ENCODE data around the gene ARHGEF10L. TPM values are rescaled to one million over a fixed set of nuclear protein-coding genes. Genes with fewer than 3 reads are reported as not detected.
A peak's percentile ranks its signal among the peaks of the same experiment; 100 is the strongest.

ARHGEF10L gene
- total RNA-seq, 3 donors from 2014 or later: 0.08 to 0.24 TPM; not detected in 1

- no peak for DNase-seq
- no peaks in the 10 kb centered on the region for H3K4me1 Mint-ChIP-seq (ENCODE audit: low read depth)
- no peak overlapping the region for H3K4me3 Mint-ChIP-seq
- ATAC-seq: no peak
- no peaks in the 10 kb centered on the region for H3K36me3 Mint-ChIP-seq (ENCODE audit: insufficient read depth)
- no peaks in the 10 kb centered on the region for H3K9me3 Mint-ChIP-seq
- H3K27me3 Mint-ChIP-seq (ENCODE audit: low read depth): no peaks in the 10 kb centered on the region
Observed at GRCh38 chr1:17669305-17669704, 129.8 kb downstream of the ARHGEF10L start.

- Mint-ChIP-seq H3K36me3 (ENCODE audit: insufficient read depth) (no peaks in the 10 kb centered on the region), H3K27me3 (ENCODE audit: low read depth) (no peaks in the 10 kb centered on the region), H3K4me1 (ENCODE audit: low read depth) (no peaks in the 10 kb centered on the region), H3K4me3 (no peak overlapping the region), H3K9me3 (no peaks in the 10 kb centered on the region)
- ATAC-seq (no peak), DNase-seq (no peak)
Observed at GRCh38 chr1:17669866-17670451, 130.5 kb downstream of the ARHGEF10L start.

GRCh38 chr1:17670587-17671313 lies 131.3 kb downstream of the ARHGEF10L start:
- no peaks in the 10 kb centered on the region for H3K27me3 Mint-ChIP-seq (ENCODE audit: low read depth)
- H3K9me3 Mint-ChIP-seq: no peaks in the 10 kb centered on the region
- no peaks in the 10 kb centered on the region for H3K4me1 Mint-ChIP-seq (ENCODE audit: low read depth)
- DNase-seq: no peak
- no peak for ATAC-seq
- H3K36me3 Mint-ChIP-seq (ENCODE audit: insufficient read depth): no peaks in the 10 kb centered on the region
- H3K4me3 Mint-ChIP-seq: no peak overlapping the region

- DNase-seq: no peak
- no peak for ATAC-seq
- Mint-ChIP-seq H3K36me3 (ENCODE audit: insufficient read depth) (no peaks in the 10 kb centered on the region), H3K4me3 (no peak overlapping the region), H3K27me3 (ENCODE audit: low read depth) (no peaks in the 10 kb centered on the region), H3K4me1 (ENCODE audit: low read depth) (no peaks in the 10 kb centered on the region), H3K9me3 (no peaks in the 10 kb centered on the region)
Observed at GRCh38 chr1:17671314-17671705, 131.8 kb downstream of the ARHGEF10L start.

GRCh38 chr1:17671741-17672140 lies 132.2 kb downstream of the ARHGEF10L start:
- no peak overlapping the region for H3K4me3 Mint-ChIP-seq
- no peak for ATAC-seq

GRCh38 chr1:17672226-17672625 lies 132.7 kb downstream of the ARHGEF10L start:
- H3K9me3 Mint-ChIP-seq: no peaks in the 10 kb centered on the region
- DNase-seq (no peak), ATAC-seq (no peak)
- H3K36me3 Mint-ChIP-seq (ENCODE audit: insufficient read depth): no peaks in the 10 kb centered on the region
- no peaks in the 10 kb centered on the region for H3K4me1 Mint-ChIP-seq (ENCODE audit: low read depth)
- no peak overlapping the region for H3K4me3 Mint-ChIP-seq
- no peaks in the 10 kb centered on the region for H3K27me3 Mint-ChIP-seq (ENCODE audit: low read depth)

More at GRCh38 chr1:17671741-17672140, 132.2 kb downstream of the ARHGEF10L start:
- no peak for DNase-seq
- Mint-ChIP-seq H3K4me1 (ENCODE audit: low read depth) (no peaks in the 10 kb centered on the region), H3K36me3 (ENCODE audit: insufficient read depth) (no peaks in the 10 kb centered on the region), H3K9me3 (no peaks in the 10 kb centered on the region), H3K27me3 (ENCODE audit: low read depth) (no peaks in the 10 kb centered on the region)

- DNase-seq: no peak
- peak in 1 of 2 donors; percentile 36 for ATAC-seq
- no peaks in the 10 kb centered on the region for H3K36me3 Mint-ChIP-seq (ENCODE audit: insufficient read depth)
- no peaks in the 10 kb centered on the region for H3K4me1 Mint-ChIP-seq (ENCODE audit: low read depth)
- no peaks in the 10 kb centered on the region for H3K9me3 Mint-ChIP-seq
- no peak overlapping the region for H3K4me3 Mint-ChIP-seq
- H3K27me3 Mint-ChIP-seq (ENCODE audit: low read depth): no peaks in the 10 kb centered on the region
Observed at GRCh38 chr1:17673329-17674072, 134.0 kb downstream of the ARHGEF10L start.

- DNase-seq: no peak
- Mint-ChIP-seq H3K9me3 (no peaks in the 10 kb centered on the region), H3K36me3 (ENCODE audit: insufficient read depth) (no peaks in the 10 kb centered on the region), H3K4me1 (ENCODE audit: low read depth) (no peaks in the 10 kb centered on the region), H3K4me3 (no peak overlapping the region), H3K27me3 (ENCODE audit: low read depth) (peaks cover 2% of the 10 kb centered on the region)
- ATAC-seq: no peak
Observed at GRCh38 chr1:17674726-17675500, 135.4 kb downstream of the ARHGEF10L start.

- H3K36me3 Mint-ChIP-seq (ENCODE audit: insufficient read depth): no peaks in the 10 kb centered on the region
- H3K27me3 Mint-ChIP-seq (ENCODE audit: low read depth): peaks cover 2% of the 10 kb centered on the region
- H3K4me1 Mint-ChIP-seq (ENCODE audit: low read depth): no peaks in the 10 kb centered on the region
- no peaks in the 10 kb centered on the region for H3K9me3 Mint-ChIP-seq
- peak in 1 of 2 donors; percentile 18 for ATAC-seq
- DNase-seq: no peak
- no peak overlapping the region for H3K4me3 Mint-ChIP-seq
Observed at GRCh38 chr1:17675744-17676143, 136.2 kb downstream of the ARHGEF10L start.

GRCh38 chr1:17676387-17677060 lies 137.0 kb downstream of the ARHGEF10L start:
- no peak for ATAC-seq
- H3K27me3 Mint-ChIP-seq (ENCODE audit: low read depth): peaks cover 4% of the 10 kb centered on the region

GRCh38 chr1:17678011-17678410 lies 138.5 kb downstream of the ARHGEF10L start:
- DNase-seq (no peak), ATAC-seq (no peak)
- no peaks in the 10 kb centered on the region for H3K9me3 Mint-ChIP-seq
- no peaks in the 10 kb centered on the region for H3K36me3 Mint-ChIP-seq (ENCODE audit: insufficient read depth)
- no peak overlapping the region for H3K4me3 Mint-ChIP-seq
- H3K27me3 Mint-ChIP-seq (ENCODE audit: low read depth): peaks cover 6% of the 10 kb centered on the region
- no peaks in the 10 kb centered on the region for H3K4me1 Mint-ChIP-seq (ENCODE audit: low read depth)

More at GRCh38 chr1:17676387-17677060, 137.0 kb downstream of the ARHGEF10L start:
- no peak for DNase-seq
- H3K9me3 Mint-ChIP-seq: no peaks in the 10 kb centered on the region
- H3K4me3 Mint-ChIP-seq: no peak overlapping the region
- H3K4me1 Mint-ChIP-seq (ENCODE audit: low read depth): no peaks in the 10 kb centered on the region
- no peaks in the 10 kb centered on the region for H3K36me3 Mint-ChIP-seq (ENCODE audit: insufficient read depth)

GRCh38 chr1:17679856-17680255 lies 140.4 kb downstream of the ARHGEF10L start:
- DNase-seq (no peak), ATAC-seq (no peak)
- H3K36me3 Mint-ChIP-seq (ENCODE audit: insufficient read depth): no peaks in the 10 kb centered on the region
- peaks cover 6% of the 10 kb centered on the region for H3K27me3 Mint-ChIP-seq (ENCODE audit: low read depth)
- no peak overlapping the region for H3K4me3 Mint-ChIP-seq
- no peaks in the 10 kb centered on the region for H3K9me3 Mint-ChIP-seq
- no peaks in the 10 kb centered on the region for H3K4me1 Mint-ChIP-seq (ENCODE audit: low read depth)

GRCh38 chr1:17680308-17680707 lies 140.8 kb downstream of the ARHGEF10L start:
- H3K4me1 Mint-ChIP-seq (ENCODE audit: low read depth): no peaks in the 10 kb centered on the region
- ATAC-seq (no peak), DNase-seq (no peak)
- no peak overlapping the region for H3K4me3 Mint-ChIP-seq
- H3K36me3 Mint-ChIP-seq (ENCODE audit: insufficient read depth): no peaks in the 10 kb centered on the region
- H3K27me3 Mint-ChIP-seq (ENCODE audit: low read depth): peaks cover 8% of the 10 kb centered on the region
- no peaks in the 10 kb centered on the region for H3K9me3 Mint-ChIP-seq

- ATAC-seq (no peak), DNase-seq (no peak)
- H3K36me3 Mint-ChIP-seq (ENCODE audit: insufficient read depth): no peaks in the 10 kb centered on the region
- H3K4me1 Mint-ChIP-seq (ENCODE audit: low read depth): no peaks in the 10 kb centered on the region
- H3K9me3 Mint-ChIP-seq: no peaks in the 10 kb centered on the region
- peaks cover 12% of the 10 kb centered on the region for H3K27me3 Mint-ChIP-seq (ENCODE audit: low read depth)
- H3K4me3 Mint-ChIP-seq: no peak overlapping the region
Observed at GRCh38 chr1:17682400-17682799, 142.9 kb downstream of the ARHGEF10L start.

All from activated T-cell treated with anti-CD3 and anti-CD28 coated beads, Interleukin-2, amount 50 U/mL, for 4 hours (primary cell).